ENCODE data around the gene PKN2.

DNA sequence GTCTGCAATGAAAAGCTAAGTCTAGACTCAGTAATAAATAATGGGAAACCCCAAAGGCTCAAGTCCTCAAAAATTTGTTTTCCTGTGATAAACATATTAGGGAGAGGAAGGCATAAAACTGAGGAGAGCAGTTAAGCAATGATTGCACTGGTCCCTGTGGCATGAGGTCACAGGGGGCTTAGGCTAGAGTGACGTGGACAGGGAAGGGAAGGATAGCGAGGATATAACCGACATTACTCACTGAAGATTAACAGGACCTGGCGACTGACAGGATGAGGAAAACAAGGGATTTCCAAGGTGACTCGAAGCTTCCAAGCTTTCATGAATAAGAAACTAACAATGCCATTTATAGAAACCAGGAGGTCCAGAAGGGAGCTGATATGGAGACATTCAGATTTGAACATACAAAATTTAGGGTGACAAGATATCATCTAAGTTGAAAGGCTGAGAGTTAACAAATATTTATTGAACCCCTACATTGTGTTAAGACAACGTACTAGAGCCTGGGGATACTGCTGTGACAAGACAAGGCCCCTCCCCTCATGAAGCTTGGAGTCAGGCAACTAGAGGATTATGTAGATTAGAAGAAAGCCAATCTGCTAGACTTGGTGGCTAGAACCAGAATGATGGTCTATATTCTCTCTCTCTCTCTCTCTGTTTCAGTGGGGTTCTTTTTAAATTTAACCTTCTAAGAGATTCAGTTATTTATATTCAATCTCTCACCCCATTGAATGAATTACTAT, 33.2 kb upstream of the PKN2 start:
- TF ChIP-seq, protein P1, sequence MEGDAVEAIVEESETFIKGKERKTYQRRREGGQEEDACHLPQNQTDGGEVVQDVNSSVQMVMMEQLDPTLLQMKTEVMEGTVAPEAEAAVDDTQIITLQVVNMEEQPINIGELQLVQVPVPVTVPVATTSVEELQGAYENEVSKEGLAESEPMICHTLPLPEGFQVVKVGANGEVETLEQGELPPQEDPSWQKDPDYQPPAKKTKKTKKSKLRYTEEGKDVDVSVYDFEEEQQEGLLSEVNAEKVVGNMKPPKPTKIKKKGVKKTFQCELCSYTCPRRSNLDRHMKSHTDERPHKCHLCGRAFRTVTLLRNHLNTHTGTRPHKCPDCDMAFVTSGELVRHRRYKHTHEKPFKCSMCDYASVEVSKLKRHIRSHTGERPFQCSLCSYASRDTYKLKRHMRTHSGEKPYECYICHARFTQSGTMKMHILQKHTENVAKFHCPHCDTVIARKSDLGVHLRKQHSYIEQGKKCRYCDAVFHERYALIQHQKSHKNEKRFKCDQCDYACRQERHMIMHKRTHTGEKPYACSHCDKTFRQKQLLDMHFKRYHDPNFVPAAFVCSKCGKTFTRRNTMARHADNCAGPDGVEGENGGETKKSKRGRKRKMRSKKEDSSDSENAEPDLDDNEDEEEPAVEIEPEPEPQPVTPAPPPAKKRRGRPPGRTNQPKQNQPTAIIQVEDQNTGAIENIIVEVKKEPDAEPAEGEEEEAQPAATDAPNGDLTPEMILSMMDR (IDR thresholded peaks at IDR 0.05 in 8 of 11, conservative IDR thresholded peaks at IDR 0.05 in 3 of 11) = no peak
- TF ChIP-seq POLR2A (IDR thresholded peaks at IDR 0.05) (no peak), POLR2AphosphoS5 (IDR thresholded peaks at IDR 0.05) (no peak)
